Adrenal gland (tissue), 12 donors: ENCODE results near the gene CKAP2L. TPM values are rescaled to one million over a fixed set of nuclear protein-coding genes. Genes with fewer than 3 reads are reported as not detected.
A peak's percentile ranks its signal among the peaks of the same experiment; 100 is the strongest.

Experiments used
- DNase-seq, 7 donors: peaks; one replicate each; pipeline ENCODE4 v3.0.0-alpha.2; 2019 to 2020
- H3K27ac ChIP-seq, 5 donors: fragments of 200-600 bp; sonication (generic) in 4 of 5; 1 replicate in 3 of 5; 2 replicates in 2 of 5; pipeline versions ENCODE4 v1.5.1 to v1.8.0; 2016 to 2020; ENCODE audit warnings: mild to moderate bottlenecking in 1 of 5
- H3K27me3 ChIP-seq: fragments of 200-600 bp; 2 replicates; pipeline ENCODE4 v1.8.0; 2021
- H3K36me3 ChIP-seq, 2 donors: fragments of 200-600 bp; replicated peaks in 1 of 2; 1 replicate in 1 of 2; 2 replicates in 1 of 2; pipeline versions ENCODE4 v1.5.1 to v1.8.0; 2018 to 2022
- H3K4me1 ChIP-seq, 2 donors: fragments of 200-600 bp; replicated peaks in 1 of 2; 1 replicate in 1 of 2; 2 replicates in 1 of 2; pipeline versions ENCODE4 v1.5.1 to v1.8.0; 2018 to 2021
- H3K4me3 ChIP-seq, 4 donors: fragments of 200-600 bp; sonication (generic) in 3 of 4; one replicate each; pipeline ENCODE4 v1.5.1; 2016 to 2018
- H3K9me3 ChIP-seq, 3 donors: fragments of 200-600 bp; sonication (generic) in 1 of 3; replicated peaks in 1 of 3; 1 replicate in 2 of 3; 2 replicates in 1 of 3; pipeline versions ENCODE4 v1.5.1 to v1.8.0; 2016 to 2021
- CTCF ChIP-seq, 6 experiments: fragments of 450-650 bp in 4 of 6; fragments of 200-600 bp in 2 of 6; sonication (generic) in 1 of 6; IDR thresholded peaks; 1 replicate in 5 of 6; 2 replicates in 1 of 6; pipeline versions ENCODE4 v1.5.1 to v1.8.0; 2016 to 2021; ENCODE audit warnings: antibody characterized with exemption in 6 of 6, mild to moderate bottlenecking in 2 of 6, moderate library complexity in 1 of 6
- POLR2A ChIP-seq, 2 donors: fragments of 450-650 bp; IDR thresholded peaks; one replicate each; pipeline ENCODE4 v1.6.1; 2017; ENCODE audit warnings: antibody characterized with exemption in 2 of 2, mild to moderate bottlenecking in 2 of 2, moderate library complexity in 1 of 2
- WGBS, 4 donors: extraction: QIAGEN DNeasy Blood & Tissue Kit in 2 of 4; methylation state at CpG; one replicate each; pipeline versions ENCODE4 v1.1.5 to v1.1.7; 2013 to 2017; 5-methylcytosine and 5-hydroxymethylcytosine counted together
- intact Hi-C, 2 donors: fragments of 100-400 bp; cut with DNase I; formaldehyde crosslinking; loops; one replicate each; pipeline versions ENCODE4 v1.14.1 to v1.15.0; 2022 to 2023
- polyA plus RNA-seq, 3 donors: library from polyadenylated mRNA; stranded (reverse); fragments of 200-250 nt in 2 of 3; fragments of 350-450 nt in 1 of 3; fragmentation: Illumina TruSeq in 1 of 3; extraction: RNeasy Lipid Tissue Mini Kit (QIAGEN cat#74804) in 1 of 3; gene quantifications; one replicate each; pipeline ENCODE4 v1.2.3, GENCODE V29; 2013 to 2014
- total RNA-seq, 9 donors: library from RNA; depleted of rRNA in 4 of 9; stranded (reverse); fragments of >200 nt in 4 of 9; fragments of 120-200 nt in 1 of 9; fragmentation: NEBNext Ultra II Directional in 1 of 9; extraction: Animal tissue kit (Norgen Biotek cat#: 25700) in 1 of 9; gene quantifications; one replicate each; pipeline versions ENCODE4 v1.1.0 to v1.2.4, GENCODE V29; 2013 to 2023
- donor health status: healthy with polysubstance abuse.
- donor health status: Bipolar disorder and iron deficiency.
- donor health status: DM: yes; HTN: yes; CAD: no.
- donor health status: DM: no; HTN: no; CAD: no.
- donor health status: DM: no; HTN: no; CAD: no.
- donor health status: DM: yes; HTN: yes; CAD: no.

Gene CKAP2L
- total and polyA plus RNA-seq, 12 donors: 0.10 to 6.9 (median 0.81) TPM; not detected in 2

- 24 to 37% (median 29%) methylated on average over 6 to 19 of the region's 19 CpGs for WGBS, 4 donors
- peak; percentile 84 to 94 (median 90) for DNase-seq
- Histone ChIP-seq H3K27me3 (no peaks in the 10 kb centered on the region), H3K9me3 (no peaks in the 10 kb centered on the region), H3K36me3 (no peaks in the 10 kb centered on the region), H3K27ac (no peak overlapping the region), H3K4me1 (peaks cover 0 to 4% of the 10 kb centered on the region in 2 donors), H3K4me3 (no peak overlapping the region)
- intact Hi-C loops: loop anchor here (2.0 to 10.0 kb wide), 4 partner anchors 34 to 126 kb away; no protein-coding TSS in a partner anchor
- TF ChIP-seq CTCF (IDR thresholded peaks at IDR 0.05) (peak; percentile 94 to 98 (median 97)), POLR2A (IDR thresholded peaks at IDR 0.05) (no peak)
These were observed 37.8 kb downstream of the CKAP2L start for GRCh38 chr2:112726487-112727190.

- H3K27me3 ChIP-seq: no peaks in the 10 kb centered on the region
- no peak for TF ChIP-seq CTCF (IDR thresholded peaks at IDR 0.05)
- no peak for TF ChIP-seq POLR2A (IDR thresholded peaks at IDR 0.05)
- no peak overlapping the region for H3K27ac ChIP-seq
- WGBS, 4 donors: 80 to 92% (median 83%) methylated on average over 4 to 15 of the region's 15 CpGs
- H3K4me3 ChIP-seq: no peak overlapping the region
- H3K9me3 ChIP-seq: no peaks in the 10 kb centered on the region
- DNase-seq: peak in 1 of 7 donors; percentile 39
- H3K4me1 ChIP-seq: peaks cover 0 to 4% of the 10 kb centered on the region in 2 donors
- intact Hi-C loops: loop anchor here (2.0 to 10.0 kb wide), 4 partner anchors 34 to 125 kb away; no protein-coding TSS in a partner anchor
- H3K36me3 ChIP-seq: no peaks in the 10 kb centered on the region
These were observed 38.6 kb downstream of the CKAP2L start for GRCh38 chr2:112725545-112726457.

- TF ChIP-seq POLR2A (IDR thresholded peaks at IDR 0.05) (no peak), CTCF (IDR thresholded peaks at IDR 0.05) (no peak)
- H3K36me3 ChIP-seq: no peaks in the 10 kb centered on the region
- intact Hi-C loops: loop anchor here (5.0 to 10.0 kb wide), 3 partner anchors 33 to 100 kb away; no protein-coding TSS in a partner anchor
- no peaks in the 10 kb centered on the region for H3K27me3 ChIP-seq
- peak in 1 of 7 donors; percentile 41 for DNase-seq
- no peaks in the 10 kb centered on the region for H3K9me3 ChIP-seq
- 79 to 88% (median 81%) methylated on average over 8 to 21 of the region's 21 CpGs for WGBS, 4 donors
- H3K27ac ChIP-seq: no peak overlapping the region
- H3K4me3 ChIP-seq: no peak overlapping the region
- peaks cover 0 to 4% of the 10 kb centered on the region in 2 donors for H3K4me1 ChIP-seq
These were observed 39.6 kb downstream of the CKAP2L start for GRCh38 chr2:112724591-112725525.
